Measurements from ENCODE around the gene ERBB2.

Gene ERBB2

DNA sequence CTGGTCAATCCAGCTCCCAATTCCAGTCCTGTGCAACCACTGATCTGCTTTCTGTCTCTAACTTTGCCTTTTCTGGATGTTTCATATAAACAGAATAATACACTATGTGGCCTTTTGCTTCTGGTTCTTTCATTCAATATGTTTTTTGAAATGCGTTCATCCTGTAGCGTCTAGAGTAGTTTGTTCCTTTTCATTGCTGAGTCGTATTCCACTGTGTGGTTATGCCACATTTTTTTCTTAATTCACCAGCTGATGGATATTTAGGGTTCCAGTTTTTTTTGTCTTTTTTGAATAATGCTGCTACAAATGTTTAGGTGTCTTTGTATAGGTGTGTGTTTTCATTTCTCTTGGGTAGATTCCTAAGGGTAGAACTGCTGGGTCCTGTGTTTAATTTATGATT, 32.7 kb downstream of the ERBB2 start:
- DNase-seq (ENCODE audit: low read depth in 2 of 2), result no peak
- H3K4me3 ChIP-seq (replicated peaks in 1 of 2; ENCODE audit: low read depth in 2 of 2, low read length in 2 of 2), result no peak overlapping the region
- TF ChIP-seq, protein P1, sequence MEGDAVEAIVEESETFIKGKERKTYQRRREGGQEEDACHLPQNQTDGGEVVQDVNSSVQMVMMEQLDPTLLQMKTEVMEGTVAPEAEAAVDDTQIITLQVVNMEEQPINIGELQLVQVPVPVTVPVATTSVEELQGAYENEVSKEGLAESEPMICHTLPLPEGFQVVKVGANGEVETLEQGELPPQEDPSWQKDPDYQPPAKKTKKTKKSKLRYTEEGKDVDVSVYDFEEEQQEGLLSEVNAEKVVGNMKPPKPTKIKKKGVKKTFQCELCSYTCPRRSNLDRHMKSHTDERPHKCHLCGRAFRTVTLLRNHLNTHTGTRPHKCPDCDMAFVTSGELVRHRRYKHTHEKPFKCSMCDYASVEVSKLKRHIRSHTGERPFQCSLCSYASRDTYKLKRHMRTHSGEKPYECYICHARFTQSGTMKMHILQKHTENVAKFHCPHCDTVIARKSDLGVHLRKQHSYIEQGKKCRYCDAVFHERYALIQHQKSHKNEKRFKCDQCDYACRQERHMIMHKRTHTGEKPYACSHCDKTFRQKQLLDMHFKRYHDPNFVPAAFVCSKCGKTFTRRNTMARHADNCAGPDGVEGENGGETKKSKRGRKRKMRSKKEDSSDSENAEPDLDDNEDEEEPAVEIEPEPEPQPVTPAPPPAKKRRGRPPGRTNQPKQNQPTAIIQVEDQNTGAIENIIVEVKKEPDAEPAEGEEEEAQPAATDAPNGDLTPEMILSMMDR (IDR thresholded peaks at IDR 0.05; ENCODE audit: low read depth, low read length), result no peak

DNA sequence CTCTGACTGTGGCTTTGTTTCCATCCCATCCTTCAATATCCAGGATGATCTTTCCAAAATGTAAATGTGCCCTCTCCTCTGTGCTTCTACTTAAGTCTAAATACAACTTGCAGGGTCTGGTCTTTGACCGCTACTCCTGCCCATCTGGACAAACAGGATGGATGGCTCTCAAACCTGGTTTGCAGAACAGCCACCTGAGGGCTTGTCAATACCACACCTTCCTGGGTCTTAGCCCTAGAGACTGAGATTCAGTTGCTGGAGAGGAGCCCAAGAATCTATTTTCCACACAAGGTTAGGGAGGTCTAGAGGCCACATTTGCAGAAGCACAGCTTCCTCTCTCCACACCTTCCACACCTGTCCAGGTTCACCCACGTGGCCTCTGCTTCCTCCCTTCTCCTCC, 36.0 kb downstream of the ERBB2 start:
- no peak overlapping the region for H3K4me3 ChIP-seq (replicated peaks in 1 of 2; ENCODE audit: low read depth in 2 of 2, low read length in 2 of 2)
- TF ChIP-seq, protein P1 (IDR thresholded peaks at IDR 0.05; ENCODE audit: low read depth, low read length), result no peak
- DNase-seq (ENCODE audit: low read depth in 2 of 2), result no peak

DNA sequence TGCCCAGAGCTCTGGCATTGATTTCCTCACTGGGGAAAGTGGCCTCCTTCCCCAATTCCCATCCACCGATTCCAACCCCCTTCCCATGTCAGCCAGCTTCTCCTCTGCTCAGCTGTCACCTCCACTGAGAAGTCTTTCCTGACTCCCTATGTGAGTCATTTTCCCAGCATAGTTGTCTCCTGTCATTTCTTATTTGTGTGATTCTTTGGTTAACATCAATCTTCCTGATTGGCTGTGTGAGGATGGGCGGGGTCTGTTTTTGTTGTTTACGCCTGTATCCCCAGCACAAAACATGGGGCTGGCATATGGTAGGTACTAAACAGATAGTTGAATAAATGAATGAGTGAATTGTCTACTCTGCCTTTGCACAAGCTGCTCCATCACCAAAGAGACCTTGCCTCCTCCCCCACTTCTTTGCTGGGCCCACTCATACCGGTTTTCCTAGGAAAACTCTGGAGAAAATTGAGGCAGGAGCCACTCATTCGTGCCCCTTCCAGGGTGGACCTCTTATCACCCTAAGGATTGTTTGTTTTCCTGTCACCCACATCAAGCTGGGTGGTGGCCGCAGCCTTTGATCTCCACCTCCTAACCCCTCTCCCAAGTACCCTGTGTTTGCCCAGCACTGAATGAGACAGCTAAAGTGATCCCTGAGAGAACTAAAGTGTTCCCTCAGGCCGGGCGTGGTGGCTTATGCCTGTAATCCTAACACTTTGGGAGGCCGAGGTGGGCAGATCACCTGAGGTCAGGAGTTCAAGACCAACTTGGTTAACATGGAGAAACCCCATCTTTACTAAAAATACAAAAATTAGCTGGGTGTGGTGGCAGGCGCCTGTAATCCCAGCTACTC, 36.7 kb downstream of the ERBB2 start:
- no peak for DNase-seq (ENCODE audit: low read depth in 2 of 2)
- TF ChIP-seq, protein P1 (IDR thresholded peaks at IDR 0.05; ENCODE audit: low read depth, low read length), result no peak
- no peak overlapping the region for H3K4me3 ChIP-seq (replicated peaks in 1 of 2; ENCODE audit: low read depth in 2 of 2, low read length in 2 of 2)

DNA sequence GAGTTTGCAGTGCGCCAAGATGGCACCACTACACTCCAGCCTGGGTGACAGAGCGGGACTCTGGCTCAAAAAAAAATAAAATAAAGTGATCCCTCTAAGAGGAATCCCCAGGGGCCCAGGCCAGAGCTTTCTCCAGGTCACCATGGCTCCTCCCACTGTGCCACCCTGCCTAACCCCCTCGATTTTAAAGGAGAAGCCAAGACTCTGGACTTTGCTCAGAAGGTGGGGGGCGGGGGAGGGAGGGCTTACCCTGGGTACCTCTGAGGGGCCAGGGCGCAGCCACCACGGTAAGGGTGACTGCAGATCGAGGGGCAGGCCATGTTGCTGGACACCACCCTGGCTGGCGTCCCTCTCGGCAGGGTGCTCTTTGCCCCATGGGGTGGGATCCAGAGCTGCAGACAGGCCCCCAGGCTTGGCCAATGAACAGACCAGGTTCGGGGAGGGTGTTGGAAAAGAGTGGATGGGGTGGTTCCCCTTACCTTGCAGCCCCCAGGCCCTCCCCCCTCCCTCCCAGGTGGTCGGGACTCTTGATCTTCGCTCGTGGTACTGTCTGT, 37.4 kb downstream of the ERBB2 start:
- no peak for DNase-seq (ENCODE audit: low read depth in 2 of 2)
- TF ChIP-seq, protein P1 (IDR thresholded peaks at IDR 0.05; ENCODE audit: low read depth, low read length), result no peak
- no peak overlapping the region for H3K4me3 ChIP-seq (replicated peaks in 1 of 2; ENCODE audit: low read depth in 2 of 2, low read length in 2 of 2)

DNA sequence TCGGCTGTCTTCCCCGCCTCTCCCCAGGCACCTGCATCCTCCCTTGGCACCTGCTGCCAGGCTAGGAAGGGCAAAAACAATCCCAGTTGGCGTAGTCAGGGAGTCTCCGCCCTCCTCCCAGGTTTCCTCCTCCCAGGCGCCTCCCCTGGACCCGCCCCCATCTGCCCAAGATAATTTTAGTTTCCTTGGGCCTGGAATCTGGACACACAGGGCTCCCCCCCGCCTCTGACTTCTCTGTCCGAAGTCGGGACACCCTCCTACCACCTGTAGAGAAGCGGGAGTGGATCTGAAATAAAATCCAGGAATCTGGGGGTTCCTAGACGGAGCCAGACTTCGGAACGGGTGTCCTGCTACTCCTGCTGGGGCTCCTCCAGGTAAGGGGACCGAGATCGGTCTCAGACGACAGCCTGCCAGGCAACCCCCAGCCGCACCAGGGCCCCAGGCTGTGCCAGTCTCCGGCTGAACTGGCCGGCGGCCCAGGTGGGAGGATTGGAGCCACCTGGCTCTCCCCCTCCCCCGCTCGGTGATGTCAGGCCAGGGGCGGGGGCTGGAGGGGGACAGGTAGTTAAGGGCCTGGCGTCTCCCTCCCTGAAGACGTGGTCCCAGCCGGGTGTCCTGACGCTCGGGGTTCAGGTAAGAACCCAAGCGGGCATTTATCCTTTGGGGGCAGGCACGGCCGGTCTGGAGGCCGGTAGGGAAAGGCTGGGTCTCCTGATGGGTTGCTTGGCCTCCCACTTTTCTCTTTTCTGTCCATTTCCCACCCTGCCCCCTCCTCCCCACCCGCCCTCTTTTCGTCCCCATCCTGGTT, 38.1 kb downstream of the ERBB2 start, which contains the start of gene GRB7:
Gene GRB7 (plus strand): TSS at position 179 of the 808 bp plus-strand sequence. CDS start 4,364 bp downstream, outside the sequence.
- H3K4me3 ChIP-seq (replicated peaks in 1 of 2; ENCODE audit: low read depth in 2 of 2, low read length in 2 of 2), result no peak within 1 kb of the TSS
- TF ChIP-seq, protein P1 (IDR thresholded peaks at IDR 0.05; ENCODE audit: low read depth, low read length), result no peak
- DNase-seq (ENCODE audit: low read depth in 2 of 2), result no peak

DNA sequence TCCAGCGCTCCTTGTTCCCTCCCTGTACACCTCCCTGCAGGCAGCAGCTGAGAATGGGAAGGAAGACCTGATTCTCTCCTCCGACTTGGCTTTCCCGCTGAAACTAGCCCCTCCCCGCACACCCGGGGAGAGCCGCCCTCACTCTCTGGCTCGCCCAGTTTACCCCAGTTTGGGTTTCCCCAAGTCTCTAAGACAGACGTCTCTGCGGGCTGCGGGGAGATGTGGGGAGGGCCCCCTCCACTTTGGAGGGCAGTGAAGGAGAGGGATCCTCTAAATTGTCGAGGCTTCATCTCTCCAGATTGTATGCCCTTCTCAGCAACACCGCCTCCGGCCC, 38.7 kb downstream of the ERBB2 start:
- H3K4me3 ChIP-seq (replicated peaks in 1 of 2; ENCODE audit: low read depth in 2 of 2, low read length in 2 of 2), result no peak overlapping the region
- DNase-seq (ENCODE audit: low read depth in 2 of 2), result no peak
- TF ChIP-seq, protein P1 (IDR thresholded peaks at IDR 0.05; ENCODE audit: low read depth, low read length), result no peak
